ENCODE measurements around the gene FGF14. TPM values are rescaled to one million over a fixed set of nuclear protein-coding genes. Genes with fewer than 3 reads are reported as not detected.

FGF14 gene
- total RNA-seq, 1 experiment from 2014 or later, result 0.22 TPM

DNA sequence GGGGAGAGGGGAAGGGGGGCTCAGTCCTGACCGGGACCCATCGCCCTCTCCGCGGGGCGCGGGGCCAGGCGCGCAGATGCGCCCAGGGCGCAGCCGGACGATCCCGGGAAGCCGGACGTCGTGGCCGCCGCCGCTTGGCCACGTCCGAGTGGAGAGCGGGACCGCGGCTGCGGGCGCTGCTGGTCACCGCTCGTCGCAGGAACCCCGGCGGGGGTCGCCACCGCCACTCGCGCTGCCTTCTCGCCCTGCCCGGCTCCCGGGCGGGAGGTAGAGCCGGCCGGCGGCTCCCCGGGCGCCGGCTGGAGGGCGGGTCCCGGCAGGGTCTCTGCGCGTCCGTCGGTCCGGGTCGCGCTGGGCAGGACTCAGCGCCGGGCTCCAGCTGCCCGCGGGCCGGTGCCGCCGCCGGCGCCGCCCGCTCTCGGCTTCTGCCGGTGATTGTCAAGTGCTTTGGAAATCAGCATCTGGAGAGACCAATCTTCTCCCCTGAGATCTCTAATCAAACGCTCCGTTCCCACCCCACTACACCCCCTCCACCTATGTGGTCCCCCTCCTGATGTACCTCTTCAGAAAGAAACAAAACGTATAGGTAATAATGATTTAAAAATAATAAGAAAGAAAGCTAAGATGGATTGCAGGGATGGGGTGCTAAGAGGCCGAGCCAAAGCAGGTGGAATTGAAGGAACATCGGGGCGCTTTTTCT is 484.9 kb downstream of the FGF14 start:
- H3K4me1 ChIP-seq (ENCODE audit: insufficient read depth, low read length), result no peaks in the 10 kb centered on the region
- peaks cover 27% of the 10 kb centered on the region for H3K27me3 ChIP-seq (ENCODE audit: insufficient read depth, low read length)
- no peak overlapping the region for H3K23ac ChIP-seq (ENCODE audit: insufficient read length, low read depth, low read length)
- no peaks in the 10 kb centered on the region for H3K79me2 ChIP-seq (ENCODE audit: insufficient read depth, low read length)
- H3K18ac ChIP-seq (ENCODE audit: insufficient read length, low read depth, low read length), result no peak overlapping the region
- H3K23me2 ChIP-seq (ENCODE audit: insufficient read length, low read depth, low read length, poor library complexity, severe bottlenecking), result peaks cover 18% of the 10 kb centered on the region
- H3K9me3 ChIP-seq (ENCODE audit: control insufficient read depth, low read depth, low read length), result no peaks in the 10 kb centered on the region
- no peaks in the 10 kb centered on the region for H3K9me3 Mint-ChIP-seq
- peaks cover 80% of the 10 kb centered on the region for H3K27me3 Mint-ChIP-seq (ENCODE audit: low read depth)
- WGBS (ENCODE audit: extremely low coverage, insufficient read length, low lambda C conversion rate), result no CpG with 5 or more reads among the region's 73 CpGs
- H2BK120ac ChIP-seq (ENCODE audit: low read depth, low read length, poor library complexity, severe bottlenecking), result no peak overlapping the region
- no peak for TF ChIP-seq CTCF (conservative IDR thresholded peaks at IDR 0.05)
- H3K79me1 ChIP-seq (ENCODE audit: insufficient read depth, low read depth, low read length, poor library complexity, severe bottlenecking), result no peaks in the 10 kb centered on the region
- H2BK15ac ChIP-seq (ENCODE audit: low read depth, low read length), result no peak overlapping the region
- H3K4me3 Mint-ChIP-seq, result peak overlapping the region; percentile 54 to 82
- H3K4me2 ChIP-seq (ENCODE audit: insufficient read depth, insufficient read length, low read length), result peak overlapping the region; percentile 81
- no peak overlapping the region for H4K5ac ChIP-seq (ENCODE audit: insufficient read length, low read depth, low read length)
- no peak overlapping the region for H2BK20ac ChIP-seq (ENCODE audit: low read depth, low read length, poor library complexity, severe bottlenecking)
- no peaks in the 10 kb centered on the region for H3K36me3 Mint-ChIP-seq (ENCODE audit: insufficient read depth in 1 of 3, low read depth in 3 of 3)
- H3K4me1 Mint-ChIP-seq, result peaks cover 23 to 30% of the 10 kb centered on the region in 2 experiments
- H4K91ac ChIP-seq (ENCODE audit: insufficient read length, low read depth, low read length), result no peak overlapping the region
- H3K9ac ChIP-seq (ENCODE audit: extremely low read depth, insufficient read length, low read length), result no peak overlapping the region
- H2AK5ac ChIP-seq (ENCODE audit: insufficient read length, low read length), result no peak overlapping the region
- H4K8ac ChIP-seq (replicated peaks; ENCODE audit: insufficient read length, low read depth, low read length), result no peak overlapping the region
- H2BK12ac ChIP-seq (ENCODE audit: insufficient read length, low read depth, low read length), result no peak overlapping the region
- no peak for DNase-seq
- H3T11ph ChIP-seq (ENCODE audit: low read length), result no peak overlapping the region
- H2BK5ac ChIP-seq (ENCODE audit: insufficient read length, low read length), result no peak overlapping the region
- H3K56ac ChIP-seq (ENCODE audit: insufficient read length, low read depth, low read length), result no peak overlapping the region
- H4K20me1 ChIP-seq (ENCODE audit: control insufficient read depth, insufficient read depth, insufficient read length), result no peaks in the 10 kb centered on the region
- no peak overlapping the region for H3K4ac ChIP-seq (ENCODE audit: low read depth, low read length)
- H2AFZ ChIP-seq (ENCODE audit: low read length), result no peak overlapping the region
- H3K27ac ChIP-seq (ENCODE audit: insufficient read length, low read depth, low read length), result no peak overlapping the region
- no peak overlapping the region for H3K14ac ChIP-seq (ENCODE audit: insufficient read depth, low read length)
- no peak overlapping the region for H3K27ac Mint-ChIP-seq

Data from H9 (cell line).